ENCODE data around the gene NUCKS1.
"Not testable (repeated sequence)": the region's sequence is repeated elsewhere in the genome, so short reads cannot be mapped to it uniquely, and the experiment has no call there.

The NUCKS1 gene

GRCh38 chr1:205726619-205727125 lies 23.3 kb downstream of the NUCKS1 start:
- no peak for DNase-seq

DNA sequence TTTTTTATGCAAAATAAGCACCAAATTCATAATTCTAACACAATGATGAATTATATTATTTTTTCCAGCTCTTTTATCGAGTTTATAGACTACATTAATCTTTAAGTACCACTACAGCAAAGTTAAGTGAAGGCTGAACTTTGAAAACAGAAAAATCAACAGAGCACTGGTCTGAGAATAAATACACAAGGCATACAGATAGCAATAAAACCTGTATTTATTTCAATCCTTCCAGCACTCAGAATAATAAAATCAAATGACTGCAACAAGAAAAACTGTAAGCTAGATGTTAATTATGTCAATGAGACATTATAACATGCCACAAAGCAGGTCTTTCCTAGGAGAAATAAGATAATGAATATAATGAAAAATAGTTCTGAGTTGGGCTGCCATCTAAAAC lies 24.5 kb downstream of the NUCKS1 start:
- DNase-seq = no peak

- DNase-seq = not testable (repeated sequence)
These were observed 29.2 kb downstream of the NUCKS1 start for GRCh38 chr1:205720740-205721139.

DNA sequence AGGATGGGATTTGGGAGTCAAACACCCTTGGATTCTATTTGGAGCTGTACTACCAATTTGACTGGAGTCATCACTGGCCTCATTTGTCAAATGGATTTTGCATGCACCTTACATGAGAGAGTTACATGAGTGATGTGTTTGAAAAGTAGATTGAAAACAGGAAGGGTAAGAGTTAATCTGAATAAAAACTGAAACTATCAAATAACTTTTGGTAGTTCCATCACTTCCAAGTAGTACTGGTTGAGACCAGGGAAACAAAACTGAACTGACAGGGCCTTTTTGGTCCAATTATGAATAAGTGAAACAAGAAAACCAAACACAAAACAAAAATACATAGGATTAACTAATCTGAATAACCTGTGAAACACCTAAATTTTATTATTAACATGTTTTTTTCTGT lies 30.2 kb downstream of the NUCKS1 start:
- no peak for DNase-seq

- no peak for DNase-seq
These were observed 31.0 kb downstream of the NUCKS1 start for GRCh38 chr1:205719015-205719414.

DNA sequence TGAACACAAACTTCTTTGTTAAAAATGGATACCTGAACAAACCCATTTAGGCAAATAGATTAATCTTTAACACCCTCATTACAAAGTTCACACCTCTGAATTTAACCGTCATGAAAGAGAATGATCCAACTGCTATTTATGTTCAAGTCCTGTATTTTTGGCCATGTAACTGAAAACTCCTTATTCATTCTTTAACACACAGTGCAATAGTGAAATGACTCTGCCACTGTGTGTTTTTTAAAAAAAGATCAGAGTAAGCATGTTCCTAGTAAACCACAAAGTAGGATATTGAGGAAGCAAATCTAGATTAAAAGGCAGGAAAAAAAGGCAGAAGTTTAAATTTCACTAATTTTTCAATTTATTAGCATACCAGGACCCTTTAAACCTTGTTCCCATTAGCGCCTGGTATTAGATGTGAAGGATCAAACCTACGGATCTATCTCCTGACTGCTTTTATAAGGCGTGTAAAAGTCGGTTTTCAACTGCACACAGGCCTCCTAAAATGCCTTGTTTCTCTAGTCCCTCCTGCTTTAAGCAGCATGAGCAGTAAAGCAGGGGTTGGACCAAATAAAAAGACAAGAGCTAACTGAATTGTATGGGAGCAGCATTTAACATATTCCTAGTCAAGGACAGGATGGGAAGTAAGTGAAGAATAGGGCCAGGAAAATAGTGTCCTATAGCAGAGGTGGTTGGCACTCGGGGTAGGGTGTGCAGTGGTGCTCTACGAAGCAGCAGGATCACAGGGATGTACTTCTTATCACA lies 33.4 kb downstream of the NUCKS1 start:
- DNase-seq = no peak

- DNase-seq = no peak
These were observed 34.4 kb downstream of the NUCKS1 start for GRCh38 chr1:205715628-205716027.

DNA sequence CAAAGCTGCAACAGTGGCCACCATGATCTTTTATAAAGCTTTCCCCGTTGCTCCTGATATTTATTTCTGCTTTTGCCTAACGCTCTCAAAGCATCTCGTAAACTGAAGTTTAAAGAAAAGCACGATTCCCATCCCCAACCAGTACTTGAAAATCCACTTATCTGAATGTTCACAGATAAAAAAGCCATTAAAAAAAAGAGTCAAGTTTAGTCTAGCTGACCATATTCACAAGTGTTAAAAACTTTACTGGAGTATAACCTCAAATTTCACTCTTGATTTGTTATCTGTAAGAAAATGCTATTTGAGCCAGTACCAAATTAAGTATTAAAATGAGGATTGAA lies 35.1 kb downstream of the NUCKS1 start:
- DNase-seq = no peak

DNA sequence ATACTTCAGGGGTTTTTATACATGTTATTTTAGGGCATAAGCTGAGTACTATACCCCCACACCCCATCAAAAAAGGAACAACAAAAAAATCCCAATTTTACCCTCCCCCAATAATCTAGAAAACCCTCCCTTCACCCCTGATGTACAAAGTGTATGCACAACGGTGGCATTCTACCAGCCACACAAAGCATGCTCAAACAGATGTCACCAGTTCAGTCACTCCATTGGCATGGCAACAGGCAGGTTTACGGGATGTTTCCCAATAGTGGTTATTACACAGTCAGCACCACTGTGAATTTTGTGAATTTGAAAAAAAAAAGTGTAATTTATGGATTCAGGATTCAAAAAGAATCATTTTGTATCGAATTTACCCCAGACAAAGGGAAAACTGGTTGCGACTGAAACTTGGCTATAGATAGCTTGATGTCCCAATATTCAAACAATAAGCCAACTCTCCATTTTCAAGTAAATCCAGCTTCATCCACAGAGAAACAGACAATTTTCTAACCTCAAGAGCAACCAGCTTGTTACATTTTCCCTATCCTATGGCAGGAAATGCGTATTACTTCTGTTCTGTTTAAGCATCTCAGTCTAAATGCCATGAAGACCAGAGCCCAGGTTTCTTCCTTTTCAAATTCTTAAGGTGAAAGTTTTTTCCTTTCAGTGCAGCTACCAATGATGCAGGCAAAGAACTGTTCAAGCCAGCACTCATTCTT lies 35.6 kb downstream of the NUCKS1 start:
- no peak for DNase-seq

- DNase-seq = peak; percentile 77
These were observed 38.6 kb downstream of the NUCKS1 start for GRCh38 chr1:205711105-205712048.

DNA sequence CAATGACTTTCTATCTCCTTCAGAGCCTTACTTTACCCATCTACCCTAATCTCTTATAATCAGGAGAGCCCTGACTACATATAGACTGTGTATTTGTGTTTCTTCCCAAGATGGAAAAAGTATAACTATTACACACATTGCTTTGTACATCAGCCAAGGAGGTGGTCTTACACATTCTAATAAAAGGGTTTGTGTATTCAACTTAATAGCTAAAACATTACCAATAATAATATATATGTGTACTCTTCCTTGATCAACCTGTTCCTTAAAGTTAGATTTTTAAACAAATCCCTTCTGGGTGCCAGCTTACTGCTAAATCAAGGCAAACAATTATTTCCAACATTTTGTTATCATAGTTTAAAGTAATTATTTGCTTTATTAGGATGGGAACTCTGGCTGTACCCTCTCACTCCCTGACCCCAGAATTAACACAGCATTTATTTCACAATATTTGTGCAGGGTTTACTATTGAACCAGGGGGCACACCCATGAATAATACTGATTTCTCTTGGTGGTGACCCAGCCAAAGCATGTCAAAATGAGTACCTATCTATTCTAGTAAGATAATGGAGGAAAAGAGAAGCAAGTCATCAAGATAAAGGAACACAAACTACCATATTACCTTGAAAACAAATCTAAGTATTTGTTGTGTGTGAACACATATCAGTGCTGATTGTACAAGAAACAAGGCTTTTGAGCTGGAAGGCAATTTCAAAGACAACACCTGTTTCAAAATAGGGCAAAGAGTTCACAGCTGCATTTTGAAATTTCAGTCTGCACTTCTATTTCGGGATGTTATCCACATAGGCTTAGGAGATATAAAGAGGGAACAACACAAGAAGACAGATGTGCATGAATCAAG lies 39.5 kb downstream of the NUCKS1 start:
- no peak for DNase-seq

DNA sequence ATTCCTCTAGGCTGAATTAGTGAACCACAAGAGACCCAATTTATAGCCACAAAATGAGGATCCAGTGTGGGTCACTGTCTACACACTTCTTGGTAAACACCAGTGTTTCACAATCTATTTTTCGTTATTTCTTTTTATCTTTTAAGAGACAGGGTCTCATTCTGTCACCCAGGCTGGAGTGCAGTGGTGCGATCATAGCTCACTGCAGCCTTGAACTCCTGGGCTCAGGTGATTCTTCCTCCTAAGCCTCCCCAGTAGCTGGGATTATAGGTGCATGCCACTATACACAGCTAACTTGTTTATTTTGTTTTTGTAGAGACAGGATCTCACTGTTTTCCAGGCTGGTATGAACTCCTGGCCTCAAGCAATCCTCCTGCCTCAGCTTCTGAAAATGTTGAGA lies 40.3 kb downstream of the NUCKS1 start:
- no peak for DNase-seq

- no peak for DNase-seq
These were observed 41.0 kb downstream of the NUCKS1 start for GRCh38 chr1:205709059-205709398.

GRCh38 chr1:205706601-205707502 lies 43.1 kb downstream of the NUCKS1 start:
- no peak for DNase-seq

- no peak for DNase-seq
These were observed 45.1 kb downstream of the NUCKS1 start for GRCh38 chr1:205704903-205705302.

- DNase-seq = no peak
These were observed 46.9 kb downstream of the NUCKS1 start for GRCh38 chr1:205703072-205703471.

DNA sequence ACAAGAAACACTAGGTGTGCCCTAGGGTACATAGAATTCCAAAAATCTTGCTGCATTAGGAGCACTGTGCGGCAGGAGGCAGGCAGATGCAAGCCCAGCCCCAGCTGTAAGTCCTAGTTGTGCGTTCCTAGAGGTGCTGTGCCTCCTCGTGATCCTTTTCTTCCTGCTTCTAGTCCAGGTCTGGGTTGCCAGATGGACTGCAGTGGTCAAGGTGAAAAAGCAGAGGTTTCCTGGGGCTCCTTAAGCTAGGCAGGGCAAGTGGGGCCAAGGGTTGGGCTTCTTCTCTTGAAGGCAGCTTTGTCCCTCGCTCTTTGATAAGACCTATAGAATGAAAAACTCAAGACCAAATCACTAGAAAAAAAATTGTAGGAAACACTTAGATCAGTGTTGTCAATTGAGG lies 48.1 kb downstream of the NUCKS1 start:
- no peak for DNase-seq

DNA sequence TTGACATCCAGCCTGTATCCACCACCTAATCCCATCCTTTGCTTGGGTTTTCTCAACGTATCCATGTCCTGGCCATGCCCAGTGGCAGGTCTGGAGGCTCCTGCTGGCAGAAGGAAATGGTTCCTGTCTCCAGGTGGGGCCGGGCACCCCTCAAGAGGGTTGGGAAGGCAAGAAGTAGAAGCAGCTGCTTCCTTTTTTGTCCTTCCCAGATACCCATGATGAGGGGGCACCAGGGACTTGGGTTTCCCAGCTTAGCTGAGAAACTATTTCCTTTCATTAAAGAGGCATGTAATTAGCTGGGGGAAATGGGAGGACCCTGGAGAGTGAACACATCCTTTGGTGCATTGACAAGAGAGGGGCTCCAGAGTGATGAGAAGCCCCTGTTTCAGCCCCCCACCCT lies 48.6 kb downstream of the NUCKS1 start:
- no peak for DNase-seq

DNA sequence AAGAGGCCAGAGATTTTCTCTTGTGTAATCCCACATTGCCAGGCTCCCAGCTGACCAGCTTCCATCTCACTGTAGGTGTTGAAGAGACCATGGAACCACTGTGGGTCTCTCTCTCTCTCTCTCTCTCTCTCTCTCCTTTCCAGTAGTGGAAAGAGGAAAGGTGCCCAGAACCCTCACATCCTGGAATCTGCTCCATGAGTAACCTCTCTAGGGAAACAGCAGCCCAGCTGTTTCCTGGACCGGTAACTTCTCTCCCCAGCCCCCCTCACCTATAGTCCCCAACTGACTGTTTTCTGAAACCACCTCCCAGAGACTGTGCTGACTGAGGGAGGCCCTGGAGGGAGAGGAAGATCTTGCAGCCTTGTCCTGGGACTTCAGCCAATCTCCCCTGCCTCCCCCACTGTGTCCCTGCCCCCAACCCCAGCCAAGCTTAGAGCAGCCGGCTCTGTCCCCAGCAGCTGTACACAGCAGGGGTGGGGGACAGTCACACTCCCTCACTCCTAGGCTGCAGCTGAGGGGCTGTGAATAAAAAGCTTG lies 49.0 kb downstream of the NUCKS1 start:
- no peak for DNase-seq

DNA sequence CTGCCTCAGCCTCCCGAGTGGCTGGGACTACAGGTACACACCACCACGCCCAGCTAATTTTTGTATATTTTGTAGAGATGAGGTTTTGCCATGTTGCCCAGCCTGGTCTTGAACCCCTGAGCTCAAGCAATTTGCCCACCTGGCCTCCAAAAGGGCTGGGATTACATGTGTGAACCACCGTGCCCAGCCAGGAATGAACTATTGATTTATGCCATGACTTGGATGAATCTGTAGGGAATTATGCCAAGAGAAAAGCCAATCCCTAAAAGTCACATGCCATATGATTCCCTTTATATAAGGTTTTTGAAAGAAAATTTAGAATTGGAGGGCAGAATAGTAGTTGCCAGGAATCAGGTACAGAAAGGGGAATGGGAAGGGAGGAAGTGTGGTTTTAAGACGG lies 50.6 kb downstream of the NUCKS1 start:
- DNase-seq = no peak

DNA sequence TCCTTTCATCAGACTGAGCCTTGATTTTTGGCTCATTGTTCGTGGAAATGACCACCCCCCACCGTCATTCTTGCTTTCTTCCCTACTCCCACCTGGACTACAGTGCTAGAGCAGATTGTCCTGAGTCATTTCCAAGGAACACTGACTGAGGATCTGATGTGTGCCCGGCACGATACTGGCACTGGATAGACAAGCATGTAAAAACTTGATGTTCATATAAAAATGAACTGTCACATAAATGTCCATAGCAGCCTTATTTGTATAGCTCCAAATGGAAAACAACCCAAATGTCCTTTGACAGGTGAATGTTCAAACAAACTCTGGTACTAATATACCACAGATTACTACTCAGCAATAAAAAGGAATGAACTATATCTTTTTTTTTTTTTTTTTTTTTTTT lies 51.1 kb downstream of the NUCKS1 start:
- DNase-seq = no peak
